H1 (cell line): Measurements from ENCODE around the gene BRD7. TPM values are rescaled to one million over a fixed set of nuclear protein-coding genes. Genes with fewer than 3 reads are reported as not detected.

ENCODE experiments used
- CBX8 ChIP-seq: fragments of 300-800, 300-1000 bp; sonication (generic); IDR thresholded peaks from 2 replicates; pipeline ENCODE4 v1.7.1; 2016; ENCODE audit warnings: low read depth, low read length, borderline replicate concordance
- polyA plus RNA-seq, 7 experiments: library from polyadenylated mRNA; depleted of rRNA in 3 of 7; stranded (reverse) in 5 of 7; unstranded in 2 of 7; fragments of >200 nt in 5 of 7; fragments of 200-250 nt in 2 of 7; gene quantifications; 1 replicate in 5 of 7; 2 replicates in 1 of 7; 4 replicates in 1 of 7; pipeline versions ENCODE4 v1.2.1 to v1.2.3, GENCODE V29; 2011 to 2013; ENCODE audit warnings: missing spikeins in 2 of 7, mixed read lengths in 2 of 7
- total RNA-seq: library from RNA; stranded (reverse); fragmentation: NEBNext Ultra II Directional; extraction: Animal tissue kit (Norgen Biotek cat#: 25700); gene quantifications from 2 replicates; pipeline ENCODE4 v1.2.1, GENCODE V29; 2021

Gene BRD7
- total and polyA plus RNA-seq, 2 of the 8 experiments (the other 6 are each of a cell fraction or from before 2014, with no cell fraction given) = 42.5 to 120 TPM

GRCh38 chr16:50298591-50299507, 69.9 kb downstream of the BRD7 start (continued):
- no peak for TF ChIP-seq CBX8
